ENCODE measurements around the gene AIF1L.

DNA sequence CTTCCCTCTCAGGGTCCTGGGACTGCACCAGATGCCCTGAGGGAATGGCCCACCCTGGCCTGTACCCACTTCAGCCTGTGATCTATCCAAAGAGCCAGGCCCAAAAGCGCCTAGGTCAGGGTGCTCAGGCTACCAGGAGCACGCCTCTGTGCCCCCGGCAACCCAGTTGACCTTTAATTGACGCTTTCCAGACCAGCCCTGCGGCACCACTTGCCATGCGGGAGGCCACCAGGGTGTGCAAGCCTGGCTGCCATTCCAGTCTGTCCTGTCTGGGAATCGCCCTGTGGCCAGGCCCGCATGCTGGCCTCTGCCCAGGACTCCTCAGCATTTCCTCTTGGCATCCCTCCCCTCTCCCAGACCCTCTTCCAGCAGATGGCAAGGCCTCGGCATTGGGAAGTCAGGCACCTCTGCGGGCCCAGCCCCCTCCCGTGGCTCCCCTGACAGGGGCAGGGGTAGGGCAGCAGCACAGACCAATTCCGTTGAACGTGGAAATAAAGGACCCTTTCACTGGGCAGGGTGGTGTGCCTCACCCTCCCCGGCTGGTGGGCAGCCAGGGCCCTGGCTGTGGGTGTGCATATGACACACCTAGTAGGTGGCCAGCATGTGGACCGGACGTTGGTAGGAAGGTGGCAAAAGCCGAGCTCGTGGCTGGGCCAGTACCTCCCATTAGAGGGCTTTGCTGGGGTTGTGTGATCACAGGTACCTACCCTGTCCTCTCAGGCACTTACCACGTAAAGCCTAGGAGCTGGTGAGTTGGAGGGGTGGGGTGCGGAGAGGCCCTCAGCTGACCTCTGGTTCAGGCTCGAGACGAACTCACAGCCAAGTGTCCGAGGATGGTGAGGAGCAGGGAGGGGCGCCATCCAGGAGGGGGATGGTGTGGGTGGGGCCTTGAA is 3.5 kb upstream of the AIF1L start:
- TF ChIP-seq, protein P1, sequence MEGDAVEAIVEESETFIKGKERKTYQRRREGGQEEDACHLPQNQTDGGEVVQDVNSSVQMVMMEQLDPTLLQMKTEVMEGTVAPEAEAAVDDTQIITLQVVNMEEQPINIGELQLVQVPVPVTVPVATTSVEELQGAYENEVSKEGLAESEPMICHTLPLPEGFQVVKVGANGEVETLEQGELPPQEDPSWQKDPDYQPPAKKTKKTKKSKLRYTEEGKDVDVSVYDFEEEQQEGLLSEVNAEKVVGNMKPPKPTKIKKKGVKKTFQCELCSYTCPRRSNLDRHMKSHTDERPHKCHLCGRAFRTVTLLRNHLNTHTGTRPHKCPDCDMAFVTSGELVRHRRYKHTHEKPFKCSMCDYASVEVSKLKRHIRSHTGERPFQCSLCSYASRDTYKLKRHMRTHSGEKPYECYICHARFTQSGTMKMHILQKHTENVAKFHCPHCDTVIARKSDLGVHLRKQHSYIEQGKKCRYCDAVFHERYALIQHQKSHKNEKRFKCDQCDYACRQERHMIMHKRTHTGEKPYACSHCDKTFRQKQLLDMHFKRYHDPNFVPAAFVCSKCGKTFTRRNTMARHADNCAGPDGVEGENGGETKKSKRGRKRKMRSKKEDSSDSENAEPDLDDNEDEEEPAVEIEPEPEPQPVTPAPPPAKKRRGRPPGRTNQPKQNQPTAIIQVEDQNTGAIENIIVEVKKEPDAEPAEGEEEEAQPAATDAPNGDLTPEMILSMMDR (IDR thresholded peaks at IDR 0.05): no peak
- TF ChIP-seq POLR2AphosphoS5 (IDR thresholded peaks at IDR 0.05): no peak
- no peak for TF ChIP-seq EP300 (IDR thresholded peaks at IDR 0.05)
